RKO (cell line): ENCODE results near the gene BIN1.

ENCODE experiments used
- DNase-seq: peaks from one replicate; pipeline ENCODE4 v3.0.0-alpha.2; 2016; ENCODE audit warnings: low spot score

BIN1 gene

DNA sequence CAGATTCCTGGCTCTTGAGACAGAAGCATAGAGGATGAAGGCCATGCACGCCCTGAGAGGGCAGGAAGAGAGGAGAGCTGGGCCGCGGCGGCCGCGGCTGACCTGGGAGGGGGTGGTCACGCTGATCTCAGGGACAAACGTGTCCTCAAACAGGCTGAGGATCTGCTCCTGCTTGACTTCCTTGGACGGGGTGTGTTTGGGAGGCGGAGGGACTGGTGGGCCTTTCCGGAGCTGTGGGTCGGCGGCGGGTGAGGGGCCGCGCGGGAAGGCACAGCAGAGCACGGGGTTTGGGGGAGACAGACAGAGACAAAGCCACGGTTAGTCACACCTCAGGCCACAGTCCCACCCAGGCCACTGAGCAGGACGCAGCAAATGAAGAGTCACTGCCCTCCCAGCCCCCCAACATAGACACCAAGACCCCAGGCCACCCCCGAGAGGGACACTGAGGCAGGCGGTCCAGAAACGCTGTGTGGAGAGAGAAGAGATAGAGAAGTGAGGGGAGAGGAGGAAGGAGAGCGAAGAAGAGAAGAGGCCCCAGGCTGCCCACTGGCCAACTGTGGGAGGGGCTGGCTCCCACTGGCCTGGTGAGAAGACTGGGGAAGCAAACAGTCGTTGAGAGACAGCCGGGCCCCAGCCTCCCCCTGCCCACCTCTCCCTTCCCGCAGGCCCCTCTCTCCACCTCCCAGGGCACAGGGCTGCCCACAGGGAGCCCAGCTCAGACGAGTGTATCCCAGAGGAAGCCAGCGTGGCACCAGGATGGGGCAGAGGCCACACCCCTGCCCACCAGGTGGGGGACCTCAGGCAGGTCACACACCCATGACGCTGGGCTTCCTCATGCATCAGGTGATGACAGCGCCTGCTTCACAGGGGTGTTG is 49.3 kb downstream of the BIN1 start:
- DNase-seq, result no peak

DNA sequence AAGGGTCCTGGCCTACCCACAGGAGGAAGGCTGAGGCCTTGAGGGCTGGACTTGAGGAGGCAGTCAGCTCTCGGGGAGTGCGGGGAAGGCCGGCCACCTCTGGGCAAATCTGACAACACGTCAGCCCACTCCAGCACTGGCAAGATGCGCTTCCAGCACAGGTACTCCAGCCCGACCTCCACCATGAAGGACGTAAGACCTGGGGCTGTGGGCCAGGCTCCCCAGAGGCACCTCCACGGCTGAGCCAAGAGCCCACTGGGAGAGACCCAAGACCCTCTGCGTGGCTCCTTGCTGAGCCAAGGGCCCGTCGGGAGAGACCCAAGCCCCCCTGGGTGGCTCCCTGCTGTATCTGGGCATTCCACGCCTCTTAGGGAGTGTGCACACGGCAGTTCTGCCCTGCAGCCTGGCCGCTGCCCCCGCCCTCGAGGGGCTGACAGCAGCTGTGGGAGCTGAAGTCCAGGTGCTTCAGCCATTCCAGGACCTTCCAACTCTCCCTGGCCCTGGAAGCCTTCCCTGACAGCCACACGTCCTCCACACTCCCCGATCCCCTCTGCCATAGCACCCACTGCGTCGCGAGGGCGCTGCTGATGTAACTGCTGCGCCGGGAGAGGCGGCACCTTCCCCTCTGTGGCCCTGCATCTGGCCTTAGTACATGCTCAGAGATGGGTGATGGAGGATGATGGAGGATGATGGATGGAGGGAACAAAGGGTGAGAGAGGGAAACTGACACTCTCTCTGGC is 50.2 kb downstream of the BIN1 start:
- no peak for DNase-seq

DNA sequence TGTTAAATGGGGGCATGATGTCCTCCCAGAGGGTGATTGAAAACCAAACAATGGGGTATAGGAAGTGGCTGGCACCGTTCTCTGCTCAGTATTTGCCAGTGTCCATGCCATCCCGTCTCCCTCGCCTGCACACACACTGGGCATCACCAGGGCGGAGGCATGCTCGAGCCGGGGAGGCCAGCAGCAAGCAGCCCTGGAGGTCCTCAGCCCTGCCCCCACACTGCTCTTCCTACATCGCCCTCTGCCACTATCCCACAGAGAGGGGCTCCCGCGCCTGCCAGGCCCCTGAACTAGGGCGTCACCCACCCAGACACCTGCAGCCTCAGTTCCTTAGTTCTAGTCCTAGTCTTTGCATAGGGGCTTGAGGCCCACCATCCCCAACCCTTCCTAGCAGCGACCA is 50.9 kb downstream of the BIN1 start:
- no peak for DNase-seq

DNA sequence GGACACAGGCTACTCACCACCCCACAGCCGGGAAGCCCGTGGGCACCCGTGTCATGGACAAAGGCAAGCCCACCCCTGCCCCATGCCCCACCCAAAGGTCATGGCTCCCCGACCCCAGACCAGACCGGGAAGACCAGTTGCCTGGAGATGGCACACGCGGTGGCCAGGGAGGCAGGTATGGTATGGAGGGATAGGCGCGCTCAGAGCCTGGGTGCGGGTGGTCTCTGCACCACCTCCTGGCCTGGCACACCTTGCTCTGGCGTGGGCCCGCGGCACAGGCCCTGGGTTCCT is 51.2 kb downstream of the BIN1 start:
- no peak for DNase-seq

DNA sequence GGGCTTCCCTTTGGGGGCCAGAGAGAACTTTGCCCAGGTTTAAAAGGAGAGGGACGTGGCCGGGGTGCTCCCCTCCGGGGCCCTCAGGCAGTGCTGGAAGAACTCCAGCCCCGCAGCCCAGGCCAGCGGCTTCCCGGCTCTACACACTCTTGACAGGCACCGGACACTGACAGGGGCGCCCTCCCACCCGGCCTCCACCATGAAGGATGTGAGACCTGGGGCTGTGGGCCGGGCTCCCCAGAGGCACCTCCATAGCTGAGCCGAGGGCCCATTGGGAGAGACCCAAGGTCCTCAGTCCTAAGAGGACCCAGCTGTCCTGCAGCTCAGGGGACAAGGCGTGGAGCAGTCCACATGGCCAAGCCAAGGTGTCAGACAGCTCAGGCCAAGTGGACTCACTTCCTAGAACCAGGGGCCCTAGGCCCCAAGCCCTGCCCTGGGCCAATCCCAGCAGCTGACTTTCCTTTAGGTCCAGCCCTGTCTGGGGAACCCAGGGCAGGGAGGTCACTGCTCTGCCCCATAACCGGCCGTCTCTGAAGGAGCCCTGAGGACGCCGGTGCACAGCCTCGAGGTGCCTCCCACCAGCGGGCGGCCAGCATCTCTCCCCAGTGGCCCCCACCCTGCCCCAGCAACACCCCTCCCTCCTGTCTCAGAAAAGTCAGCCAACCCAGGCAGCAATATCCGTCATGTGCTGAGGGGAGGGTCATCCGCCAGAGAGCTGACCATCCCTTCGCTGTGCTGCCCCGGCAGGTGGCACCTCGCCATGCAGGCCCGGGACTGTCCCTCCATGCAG is 51.8 kb downstream of the BIN1 start:
- no peak for DNase-seq

DNA sequence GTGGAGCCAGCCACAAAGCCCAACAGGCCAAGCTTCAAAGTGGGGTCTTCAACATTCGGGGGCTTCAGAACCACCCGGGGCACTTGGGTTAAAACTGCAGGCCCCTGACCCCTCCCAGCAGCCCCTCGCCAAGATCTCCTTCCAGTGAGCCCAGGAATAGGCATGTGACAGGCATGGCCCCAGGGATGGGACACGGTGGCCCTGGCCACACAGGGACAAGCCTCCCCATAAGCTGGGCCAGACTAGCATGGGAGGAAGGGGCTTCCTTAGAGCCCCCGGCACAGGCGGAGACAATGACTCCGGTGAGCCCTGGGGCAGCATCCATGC is 52.4 kb downstream of the BIN1 start:
- no peak for DNase-seq

DNA sequence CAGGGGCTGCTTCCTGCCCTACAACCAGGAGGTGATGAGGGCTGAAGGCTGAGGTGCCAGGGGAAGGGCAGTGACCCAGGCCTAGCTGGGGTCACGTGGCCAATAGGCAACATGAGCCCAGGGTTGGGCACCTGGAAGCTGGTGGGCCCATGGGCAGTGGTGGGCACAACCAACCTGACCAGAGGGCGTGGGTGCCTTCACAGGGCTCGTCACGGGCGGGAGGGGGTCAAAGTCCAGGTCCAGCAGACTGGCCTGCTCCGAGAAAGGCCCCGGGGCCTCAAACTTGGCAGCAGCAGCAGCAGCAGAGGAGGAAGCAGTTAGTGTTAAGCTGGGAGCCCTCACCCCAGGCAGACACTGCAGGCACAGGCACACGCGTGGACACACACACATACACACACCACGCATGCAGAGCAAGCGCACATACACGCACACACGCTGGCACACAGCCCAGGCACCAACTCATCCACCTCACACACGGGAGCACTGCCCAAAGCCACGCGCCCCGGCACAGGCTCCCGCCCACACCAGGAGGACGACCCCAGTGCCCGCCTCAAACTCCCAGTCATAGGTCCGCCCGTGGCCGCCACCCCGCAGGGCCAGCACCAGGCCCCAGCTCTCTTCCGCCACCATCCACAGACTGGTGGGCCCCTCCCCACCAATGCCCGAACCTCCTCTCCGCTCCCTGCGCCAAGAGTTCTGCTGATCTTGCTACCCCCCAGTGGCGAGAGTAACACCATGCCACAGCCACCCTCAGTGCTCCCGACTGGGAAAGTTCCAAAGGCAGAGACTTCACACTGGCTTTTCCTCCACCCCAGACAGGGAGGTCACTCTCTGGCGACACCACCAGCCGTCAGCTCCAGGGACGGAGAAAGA is 53.0 kb downstream of the BIN1 start:
- no peak for DNase-seq

DNA sequence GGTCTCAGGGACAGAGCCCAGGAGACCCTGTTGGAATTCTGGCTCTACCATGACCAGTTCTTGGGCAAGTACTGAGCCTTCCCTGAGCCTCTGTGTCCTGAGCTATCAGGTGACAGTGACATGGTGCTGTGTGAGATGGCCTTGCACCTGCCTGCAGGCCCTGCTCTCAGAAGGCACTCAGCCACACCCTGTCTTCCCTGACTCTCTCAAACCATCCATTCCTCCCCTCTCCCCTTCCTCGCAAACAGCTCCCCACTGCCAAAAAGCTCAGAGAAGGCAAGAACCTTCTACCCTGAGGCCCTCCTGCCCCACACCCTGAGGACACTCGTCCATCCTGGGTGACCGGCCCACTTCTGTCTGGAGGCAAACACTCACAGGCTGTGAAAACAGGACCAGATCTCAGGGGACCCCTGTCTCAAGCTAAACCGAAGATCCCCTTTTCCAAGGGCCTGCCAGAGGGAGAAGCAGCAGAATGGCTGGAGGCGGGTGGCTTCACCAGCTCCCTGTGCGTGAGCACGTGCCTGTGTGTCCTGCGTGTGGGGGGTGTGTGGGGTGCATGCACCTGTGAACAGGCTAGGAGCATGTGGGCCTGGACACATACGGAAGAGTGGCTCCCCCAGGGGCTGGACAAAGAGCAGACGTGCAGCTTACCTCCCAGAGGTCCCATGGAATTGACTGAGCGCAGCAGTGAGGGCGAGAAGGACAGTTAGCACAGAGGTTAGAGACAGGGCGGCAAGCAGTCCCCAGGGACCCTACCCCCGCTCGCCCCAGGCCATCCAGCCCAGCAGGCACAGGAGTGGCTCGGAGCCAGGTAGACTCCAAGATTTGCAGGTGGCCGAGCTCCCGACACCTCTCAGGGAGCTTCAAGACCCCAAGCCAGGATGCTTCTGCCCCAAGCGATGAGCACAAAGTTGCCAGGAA is 53.9 kb downstream of the BIN1 start:
- DNase-seq, result no peak

DNA sequence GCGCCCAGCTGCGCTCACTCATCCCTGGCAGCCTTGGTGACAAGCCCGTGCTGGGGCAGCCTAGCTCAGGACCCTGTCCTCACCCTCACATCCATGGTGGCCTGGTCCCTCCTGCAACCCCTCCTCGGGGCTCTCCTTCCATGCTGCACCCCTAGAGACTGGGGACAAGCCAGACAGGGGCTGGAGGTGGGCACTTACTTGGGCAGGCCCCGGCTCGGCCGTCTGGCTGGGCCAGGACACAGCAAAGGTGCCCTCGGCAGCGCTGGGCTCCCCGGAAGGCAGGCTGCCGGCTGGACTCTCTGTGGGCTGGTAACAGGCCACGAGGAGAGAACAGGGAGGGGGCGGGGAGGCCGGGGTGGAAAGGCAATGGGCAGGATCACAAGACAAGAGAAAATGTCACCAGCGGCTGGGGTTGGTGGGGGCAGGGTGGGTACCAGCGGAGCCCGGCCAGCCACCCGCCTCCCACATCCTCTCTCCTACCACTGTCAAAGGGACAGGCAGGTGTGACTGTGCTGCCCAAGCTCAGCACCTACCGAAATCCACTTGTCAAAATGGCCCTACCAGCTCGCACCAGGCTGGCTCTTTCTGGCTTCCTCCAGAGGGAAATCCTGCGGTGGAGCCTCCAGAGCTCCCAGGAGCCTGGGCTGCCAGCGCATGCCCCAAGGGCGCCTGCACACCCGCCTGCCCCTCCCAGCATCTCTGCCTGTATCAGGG is 54.7 kb downstream of the BIN1 start:
- DNase-seq, result no peak

DNA sequence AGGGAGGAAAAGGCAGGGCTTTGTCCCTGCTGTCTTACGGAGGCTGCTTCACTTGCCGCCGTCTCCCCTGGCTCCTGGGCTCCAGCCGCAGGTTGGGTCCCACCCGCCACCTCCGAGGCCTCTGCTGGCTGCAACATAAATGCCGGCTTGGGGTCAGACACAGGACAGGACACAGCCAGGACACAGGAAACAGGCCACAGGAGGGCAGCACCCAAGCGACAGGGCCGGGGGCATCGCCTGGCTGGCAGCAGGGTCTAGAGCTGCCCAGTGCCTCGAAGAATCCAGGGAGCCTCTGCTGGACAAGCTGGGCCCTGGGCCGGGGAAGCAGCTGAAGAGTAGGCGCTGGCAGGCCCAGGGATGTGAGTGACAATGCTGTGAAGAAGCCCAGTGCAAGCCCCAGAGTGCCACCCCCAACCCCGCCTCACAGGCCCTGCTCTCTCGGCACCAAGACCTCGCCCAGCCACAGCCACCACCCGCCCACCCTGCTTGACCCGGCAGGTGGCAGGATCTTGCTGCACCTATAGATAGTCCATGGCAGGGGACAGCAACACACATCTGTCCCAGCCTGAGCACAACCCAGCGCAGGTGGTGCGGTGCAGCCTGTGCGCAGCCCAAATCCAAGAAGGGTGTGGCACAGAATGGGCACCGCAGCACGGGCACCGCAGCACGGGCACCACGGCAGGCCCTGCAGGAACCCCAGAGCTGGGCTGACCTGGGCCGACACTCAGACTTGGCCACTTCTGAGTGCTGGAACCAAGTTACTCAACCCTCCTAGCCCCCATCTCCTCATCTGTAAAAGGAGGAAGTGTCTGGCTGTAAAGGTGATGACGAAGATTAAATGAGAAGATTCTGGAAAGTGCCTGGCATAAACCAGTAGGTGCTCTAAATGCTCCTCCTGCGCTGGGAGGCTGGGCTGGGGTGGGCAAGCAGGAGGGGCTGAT is 55.6 kb downstream of the BIN1 start:
- DNase-seq, result no peak

DNA sequence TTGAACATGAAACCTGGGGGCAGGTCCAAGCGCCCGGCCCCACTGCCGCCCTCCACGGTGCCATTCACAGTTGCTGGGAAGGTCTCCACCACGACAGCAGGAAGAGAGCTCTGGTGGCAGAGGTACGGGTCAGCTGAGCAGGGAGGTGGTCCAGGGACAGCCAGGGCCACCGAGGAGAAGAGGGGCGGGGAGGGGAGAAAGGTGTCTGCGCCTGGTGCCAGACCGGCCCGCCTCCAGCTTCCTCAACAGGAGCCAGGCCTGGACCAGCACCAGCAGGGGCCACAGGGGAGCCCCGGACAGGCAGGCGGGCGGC is 56.2 kb downstream of the BIN1 start:
- no peak for DNase-seq

DNA sequence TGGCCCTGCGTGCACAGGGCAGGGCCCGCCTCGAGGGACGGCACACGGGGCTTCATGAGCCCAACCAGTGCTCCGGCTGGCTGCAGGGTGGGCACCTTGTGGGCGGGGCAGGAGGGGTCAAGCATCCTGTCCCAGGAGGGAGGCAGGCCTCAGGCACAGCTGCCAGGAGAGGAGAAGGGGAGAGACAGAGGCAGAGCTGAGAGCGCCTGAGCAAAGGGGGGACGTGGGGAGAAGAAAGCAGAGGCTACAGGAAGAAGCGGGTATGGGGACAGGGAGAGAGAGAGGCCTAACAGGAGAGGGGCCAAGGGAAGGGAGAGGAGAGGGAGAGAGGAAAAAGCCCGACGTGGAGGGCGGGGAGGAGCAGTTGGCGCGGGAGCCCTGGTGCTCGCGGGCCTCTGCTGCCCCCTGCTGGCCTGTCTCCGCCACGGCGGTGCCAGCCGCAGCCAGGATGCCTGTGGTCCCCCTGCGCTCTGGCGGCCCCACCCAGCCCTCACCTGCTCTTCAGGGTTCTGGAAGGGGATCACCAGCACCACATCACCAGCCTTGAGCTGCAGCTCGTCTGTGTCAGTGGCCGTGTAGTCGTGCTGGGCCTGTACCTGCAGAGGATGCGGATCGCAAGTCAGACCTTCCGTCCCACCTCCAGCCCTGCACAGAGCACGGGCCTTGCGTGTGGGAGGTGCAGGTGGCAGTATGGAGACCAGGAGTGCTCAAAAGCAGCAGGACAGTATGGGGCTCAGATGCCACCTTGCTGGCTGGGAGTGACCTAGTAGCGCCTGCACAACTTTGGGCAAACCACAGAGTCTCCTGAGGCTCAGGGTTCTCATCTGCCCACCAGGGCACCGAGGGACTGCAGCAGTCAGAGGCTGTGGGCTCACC is 56.8 kb downstream of the BIN1 start:
- peak; percentile 24 for DNase-seq

DNA sequence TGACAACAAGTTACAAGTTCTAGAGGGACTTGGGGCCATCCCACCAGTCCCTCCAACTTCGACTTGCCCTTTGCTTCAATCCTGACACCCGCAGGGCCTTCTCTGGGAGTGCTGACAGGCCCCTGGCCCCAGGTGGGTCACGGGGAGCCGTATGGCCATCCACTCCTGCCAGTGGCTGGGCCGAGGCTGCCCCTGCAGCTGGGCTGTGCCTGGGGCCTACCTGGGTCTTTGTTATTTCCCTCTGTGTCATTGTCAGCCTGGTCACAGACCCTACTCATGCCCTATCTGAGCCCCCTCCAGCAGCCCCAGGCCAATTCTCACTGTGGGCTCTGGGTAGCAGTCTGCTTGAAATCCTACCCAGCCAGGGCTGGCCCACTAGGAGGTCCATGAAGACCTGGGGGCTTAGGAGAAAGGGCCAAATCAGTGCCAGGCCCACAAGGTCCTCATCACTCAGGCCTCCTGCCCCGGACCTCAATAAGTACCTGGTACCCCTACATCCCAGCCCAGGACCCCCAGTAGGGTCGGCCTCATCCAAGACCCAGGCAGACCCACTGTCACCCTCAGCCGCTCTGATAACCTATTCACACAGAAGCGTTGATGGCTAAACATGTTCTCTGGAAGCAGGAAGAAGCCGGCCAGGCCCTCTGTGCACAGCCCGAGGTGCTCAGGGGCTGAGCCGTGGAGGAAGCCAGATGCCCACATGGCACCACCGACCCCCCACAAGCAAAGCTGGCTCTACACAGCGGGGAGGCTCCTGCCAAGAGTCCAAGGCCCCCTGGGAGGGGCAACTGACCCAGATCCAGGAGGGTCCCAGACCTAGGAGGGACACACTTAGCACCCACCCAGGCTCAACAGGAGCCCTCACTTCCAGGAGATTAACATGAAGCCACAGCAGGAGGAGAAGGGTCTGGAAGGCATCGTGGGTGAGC is 57.7 kb downstream of the BIN1 start:
- DNase-seq, result no peak

DNA sequence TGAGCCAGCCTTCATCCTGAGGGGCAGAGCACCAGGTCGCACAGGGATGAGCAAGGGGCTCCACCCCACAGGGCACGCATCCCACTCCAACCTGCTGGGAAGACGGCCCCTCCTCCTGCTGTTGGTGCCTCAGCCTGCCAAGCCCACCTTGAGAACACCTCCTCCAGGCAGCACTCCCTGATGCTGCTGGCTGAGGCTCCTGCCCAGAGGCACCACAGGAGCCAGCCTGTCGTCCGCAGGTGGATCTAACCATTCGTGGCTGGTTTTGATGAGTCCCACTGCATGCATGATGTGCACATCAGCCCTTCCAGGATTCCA is 58.4 kb downstream of the BIN1 start:
- no peak for DNase-seq

DNA sequence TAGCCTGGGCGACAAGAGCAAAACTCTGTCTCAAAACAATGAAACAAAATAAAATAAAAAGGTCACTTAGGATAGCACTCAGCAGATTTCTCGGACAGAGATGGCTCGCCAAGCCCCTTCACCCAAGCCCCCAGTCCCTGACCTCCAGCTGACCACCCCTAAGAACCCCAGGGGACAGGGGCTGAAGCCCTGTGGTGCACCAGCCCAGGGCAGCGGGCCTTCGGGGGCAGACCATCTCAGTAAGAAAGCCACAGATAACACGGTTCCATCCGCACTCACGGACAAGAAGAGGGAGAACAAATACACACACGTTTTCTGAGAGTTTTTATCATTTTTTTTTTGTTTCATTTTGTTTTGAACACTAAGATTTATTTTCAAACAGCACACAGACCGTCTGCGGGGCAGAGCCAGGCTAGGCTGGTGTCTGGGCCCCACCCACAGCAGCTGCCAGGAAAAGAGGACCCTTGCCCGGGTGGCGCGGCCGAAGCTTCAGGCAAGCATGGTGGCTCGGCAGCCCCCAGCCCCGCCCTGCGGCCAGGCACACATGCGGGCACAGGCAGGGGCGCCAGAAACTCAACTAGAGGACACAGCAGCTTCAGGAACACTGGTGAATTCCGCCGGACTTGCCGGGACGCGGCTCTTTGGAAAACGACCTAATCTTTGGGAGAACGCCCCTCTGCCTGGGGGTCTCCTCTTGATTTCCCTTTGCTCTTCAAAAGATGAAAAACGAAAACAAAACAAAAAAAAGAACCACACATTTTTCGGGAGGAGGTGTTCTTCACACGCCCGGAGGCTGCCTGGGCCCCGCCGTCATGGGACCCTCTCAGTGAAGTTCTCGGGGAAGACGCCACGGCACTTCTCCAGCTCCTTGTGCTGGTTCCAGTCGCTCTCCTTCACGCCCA is 59.0 kb downstream of the BIN1 start:
- DNase-seq, result no peak

DNA sequence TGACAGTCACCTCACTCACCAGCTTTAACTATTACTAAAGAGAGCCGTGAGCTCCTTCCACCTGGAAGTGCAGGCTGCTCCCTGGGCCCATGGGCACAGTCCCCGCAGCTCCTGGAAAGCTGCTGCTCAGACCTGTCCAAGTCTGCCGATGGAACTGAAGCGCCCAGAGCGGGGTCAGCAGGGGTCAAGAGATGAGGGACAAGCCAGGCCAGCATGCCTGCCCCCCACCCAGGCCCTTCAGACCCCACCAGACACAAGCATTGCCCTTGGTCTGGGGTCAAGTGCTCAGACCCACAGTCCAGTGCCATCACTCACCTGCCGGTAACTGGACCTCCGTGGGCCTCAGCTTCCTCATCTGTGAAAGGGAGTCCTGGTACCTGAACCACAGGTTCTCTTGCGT is 59.9 kb downstream of the BIN1 start:
- no peak for DNase-seq
